Measurements from ENCODE around the gene PYGO1.
A peak's percentile ranks its signal among the peaks of the same experiment; 100 is the strongest.
"Not testable (repeated sequence)": the region's sequence is repeated elsewhere in the genome, so short reads cannot be mapped to it uniquely, and the experiment has no call there.

Gene PYGO1

DNA sequence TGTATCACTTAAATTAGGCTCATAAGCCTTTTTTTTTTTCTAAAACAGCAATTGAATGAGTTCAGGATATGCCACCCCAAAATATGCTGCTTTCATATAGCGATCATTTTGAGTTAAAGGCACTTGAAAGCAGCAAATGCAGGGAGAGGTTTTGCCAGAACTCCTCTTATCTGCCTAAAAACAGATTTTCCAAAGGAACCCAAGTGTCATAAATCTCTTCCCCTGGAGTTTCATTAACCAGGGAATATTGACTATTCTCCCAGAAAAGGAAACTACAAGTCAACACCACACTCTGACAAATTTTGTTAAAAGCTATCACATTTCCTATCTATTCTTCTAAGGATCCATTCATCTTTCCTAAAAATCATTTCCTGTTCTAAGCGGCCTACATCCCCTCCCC lies 91.4 kb downstream of the PYGO1 start:
- Histone ChIP-seq H3K36me3 (no peaks in the 10 kb centered on the region), H3K9me3 (replicated peaks in 1 of 11) (peaks cover 0 to 25% (median 15%) of the 10 kb centered on the region in 11 experiments; a peak in 18 of 22 replicates), H3K27ac (no peak overlapping the region), H4K20me1 (no peaks in the 10 kb centered on the region), H3K4me2 (no peak overlapping the region), H3K4me3 (no peak overlapping the region), H3K27me3 (no peaks in the 10 kb centered on the region), H3K9ac (no peak overlapping the region), H3K4me1 (peaks cover 0 to 28% (median 3%) of the 10 kb centered on the region in 10 experiments; a peak in 10 of 20 replicates)
- no peak for TF ChIP-seq Cebpa-rat (IDR thresholded peaks at IDR 0.05)

DNA sequence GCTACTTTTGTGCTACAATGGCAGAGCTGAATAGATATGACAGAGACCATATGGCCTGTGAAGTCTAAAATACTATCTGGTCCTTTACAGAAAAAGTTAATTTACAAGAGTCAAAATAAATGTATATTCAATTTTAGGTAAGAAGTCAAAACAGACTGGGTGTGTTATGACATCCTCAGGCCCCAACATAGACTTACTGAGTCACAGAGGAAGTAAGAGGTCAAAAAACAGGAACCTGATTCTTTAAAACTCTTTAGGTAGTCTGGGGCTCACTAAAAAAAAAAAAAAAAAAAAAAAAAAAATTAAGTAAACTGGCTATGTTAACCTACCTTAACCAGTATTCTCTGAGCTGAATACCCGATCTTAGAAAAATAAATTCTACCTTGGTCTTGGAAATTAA lies 93.2 kb downstream of the PYGO1 start:
- H3K27me3 ChIP-seq = no peaks in the 10 kb centered on the region
- no peak overlapping the region for H3K4me3 ChIP-seq
- peak overlapping the region in 1 of 11 experiments; percentile 18; a peak in 1 of 22 replicates for H3K9ac ChIP-seq
- peaks cover 0 to 28% (median 3%) of the 10 kb centered on the region in 10 experiments; a peak in 10 of 20 replicates for H3K4me1 ChIP-seq
- no peak for TF ChIP-seq Cebpa-rat (IDR thresholded peaks at IDR 0.05)
- H3K36me3 ChIP-seq = no peaks in the 10 kb centered on the region
- H3K9me3 ChIP-seq (replicated peaks in 1 of 11) = peaks cover 0 to 25% (median 15%) of the 10 kb centered on the region in 11 experiments; a peak in 18 of 22 replicates
- peak overlapping the region in 4 of 11 experiments; percentile 33 to 60 (median 44); a peak in 7 of 22 replicates for H3K27ac ChIP-seq
- H4K20me1 ChIP-seq = no peaks in the 10 kb centered on the region
- H3K4me2 ChIP-seq = peak overlapping the region in 6 of 11 experiments; percentile 8 to 68 (median 44); a peak in 9 of 22 replicates

DNA sequence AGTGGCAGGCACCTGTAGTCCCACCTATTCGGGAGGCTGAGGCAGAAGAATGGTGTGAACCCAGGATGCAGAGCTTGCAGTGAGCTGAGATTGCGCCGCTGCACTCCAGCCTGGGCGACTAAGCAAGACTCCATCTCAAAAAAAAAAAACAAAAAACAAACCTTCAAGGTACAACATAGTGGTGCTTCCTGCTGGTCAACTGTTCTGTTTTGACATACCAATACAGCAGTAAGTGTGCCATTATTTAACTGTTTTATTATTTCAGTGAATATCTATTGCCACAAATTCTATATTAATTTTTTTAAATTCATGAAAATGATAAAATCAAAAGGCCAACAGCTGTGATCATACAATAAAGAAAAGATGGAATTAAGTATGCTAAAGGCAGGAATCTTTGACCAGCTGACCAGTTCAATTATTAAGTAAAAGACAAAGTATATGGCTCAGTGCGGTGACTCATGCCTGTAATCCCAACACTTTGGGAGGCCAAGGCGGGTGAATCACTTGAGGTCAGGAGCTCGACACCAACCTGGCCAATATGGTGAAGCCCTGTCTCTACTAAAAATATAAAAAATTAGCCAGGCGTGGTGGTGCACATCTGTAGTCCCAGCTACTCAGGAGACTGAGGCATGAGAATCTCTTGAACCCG lies 99.1 kb downstream of the PYGO1 start:
- H3K9ac ChIP-seq, H3K27ac ChIP-seq, H3K4me2 ChIP-seq, H3K27me3 ChIP-seq, H3K4me3 ChIP-seq, H3K36me3 ChIP-seq, H4K20me1 ChIP-seq: not testable (repeated sequence)
- Histone ChIP-seq H3K4me1 (peaks cover 0 to 13% (median 0%) of the 10 kb centered on the region in 10 experiments; a peak in 6 of 20 replicates), H3K9me3 (replicated peaks in 1 of 11) (peaks cover 12 to 19% (median 15%) of the 10 kb centered on the region in 11 experiments; a peak in 21 of 22 replicates)

All from BLaER1 treated with 17β-estradiol and CSF1 and Interleukin-3, amounts not matched to agents 10 nM and 100 nM (cell line).